ENCODE results near the gene SERPINE2.
A peak's percentile ranks its signal among the peaks of the same experiment; 100 is the strongest.

The SERPINE2 gene

GRCh38 chr2:223935459-223936125 is 103.5 kb downstream of the SERPINE2 start:
- H3K27ac ChIP-seq: no peak overlapping the region

GRCh38 chr2:223934870-223935269 is 104.2 kb downstream of the SERPINE2 start:
- TF ChIP-seq CTCF (conservative IDR thresholded peaks at IDR 0.05) (no peak), ZFX (IDR thresholded peaks at IDR 0.05) (no peak)

More at GRCh38 chr2:223935459-223936125, 103.5 kb downstream of the SERPINE2 start:
- no peak for TF ChIP-seq CTCF (conservative IDR thresholded peaks at IDR 0.05)
- no peak for TF ChIP-seq ZFX (IDR thresholded peaks at IDR 0.05)

DNA sequence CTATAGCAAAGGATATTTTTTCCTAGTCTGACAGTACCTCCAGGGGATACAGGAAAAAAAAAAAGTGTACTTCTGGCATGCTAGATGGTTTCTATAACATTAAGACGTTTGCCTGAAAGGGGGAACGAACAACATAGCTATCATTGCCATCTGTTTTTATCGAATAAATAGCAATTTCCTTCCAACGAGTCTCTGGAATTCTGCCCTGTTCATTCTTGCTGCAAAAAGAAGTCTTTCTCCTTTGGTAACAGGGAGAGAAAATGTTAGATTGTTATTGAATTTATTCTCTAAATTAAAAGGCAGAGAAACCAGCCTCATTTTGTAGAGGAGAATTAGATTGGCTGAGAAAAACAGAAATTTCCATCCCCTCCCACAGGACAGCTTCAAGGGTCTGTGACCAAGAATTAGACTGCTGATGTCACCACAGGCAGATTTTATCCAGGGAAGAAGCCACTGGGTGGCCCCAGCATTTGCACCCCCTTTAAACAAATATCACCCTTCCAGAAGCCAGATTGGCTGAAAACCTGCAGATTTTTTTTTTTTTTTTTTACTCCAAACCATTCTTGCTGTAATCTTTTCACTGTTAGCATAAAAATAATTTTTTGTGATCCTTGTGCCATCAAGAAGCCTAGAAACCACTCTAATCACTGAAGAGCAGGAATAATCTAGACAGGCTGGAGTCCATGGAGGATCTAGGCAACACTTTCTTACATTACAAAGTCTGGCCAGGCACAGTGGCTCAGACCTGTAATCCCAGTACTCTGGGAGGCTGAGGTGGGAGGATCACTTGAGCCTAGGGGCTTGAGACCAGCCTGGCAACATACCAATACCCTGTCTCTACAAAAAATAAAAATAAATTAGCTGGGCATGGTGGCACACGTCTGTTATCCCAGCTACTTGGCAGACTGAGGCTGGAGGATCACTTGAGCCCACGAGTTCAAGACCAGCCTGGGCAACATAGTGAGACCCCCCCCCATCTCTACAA is 106.0 kb downstream of the SERPINE2 start:
- no peak overlapping the region for H3K27ac ChIP-seq
- TF ChIP-seq ZFX (IDR thresholded peaks at IDR 0.05) (no peak), CTCF (conservative IDR thresholded peaks at IDR 0.05) (no peak)

More at GRCh38 chr2:223934870-223935269, 104.2 kb downstream of the SERPINE2 start:
- no peak overlapping the region for H3K27ac ChIP-seq

DNA sequence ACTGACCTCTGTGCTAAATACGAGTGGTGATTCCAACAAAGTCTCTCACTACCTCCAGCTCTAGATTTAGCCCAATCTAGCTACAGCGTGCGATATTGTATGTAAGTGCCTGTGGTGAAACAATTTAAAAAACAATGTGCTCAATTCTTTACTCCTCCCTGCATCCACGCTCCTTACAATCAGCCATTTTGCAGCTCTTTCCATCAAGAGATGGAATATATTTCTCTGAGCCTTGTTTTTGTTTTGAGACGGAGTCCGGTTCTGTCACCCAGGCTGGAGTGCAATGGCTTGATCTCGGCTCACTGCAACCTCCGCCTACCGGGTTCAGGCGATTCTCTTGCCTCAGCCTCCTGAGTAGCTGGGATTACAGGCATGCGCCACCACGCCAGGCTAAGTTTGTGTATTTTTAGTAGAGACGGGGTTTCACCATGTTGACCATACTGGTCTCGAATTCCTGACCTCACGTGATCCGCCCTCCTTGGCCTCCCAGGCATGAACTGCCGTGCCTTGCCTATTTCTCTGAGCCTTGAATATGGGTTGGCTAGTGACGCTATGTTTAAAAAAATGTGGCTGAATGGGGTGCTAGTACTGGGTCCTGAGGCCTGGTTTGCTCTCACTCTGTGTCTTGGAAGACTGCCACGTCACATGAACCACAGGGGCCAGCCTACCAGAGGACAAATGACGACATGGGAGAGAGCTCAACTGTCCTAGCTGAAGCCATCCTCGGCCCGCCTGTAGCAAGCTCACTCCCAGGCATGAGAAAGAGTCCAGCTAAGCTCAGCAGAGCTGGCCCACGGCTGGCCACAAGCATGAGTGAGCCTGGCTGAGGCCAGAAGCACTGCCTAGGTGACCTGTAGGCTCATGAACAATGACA is 108.7 kb downstream of the SERPINE2 start:
- H3K27ac ChIP-seq: peak overlapping the region; percentile 14; the same call in 1 of the 2 replicates
- TF ChIP-seq CTCF (conservative IDR thresholded peaks at IDR 0.05): no peak
- no peak for TF ChIP-seq ZFX (IDR thresholded peaks at IDR 0.05)

GRCh38 chr2:223929571-223930102 is 109.4 kb downstream of the SERPINE2 start:
- no peak for TF ChIP-seq ZFX (IDR thresholded peaks at IDR 0.05)
- no peak for TF ChIP-seq CTCF (conservative IDR thresholded peaks at IDR 0.05)
- H3K27ac ChIP-seq: peak overlapping the region; percentile 56

GRCh38 chr2:223928113-223929006 is 110.7 kb downstream of the SERPINE2 start:
- H3K27ac ChIP-seq: peak overlapping the region; percentile 56; the same call in 1 of the 2 replicates

More at GRCh38 chr2:223928113-223929006, 110.7 kb downstream of the SERPINE2 start:
- TF ChIP-seq CTCF (conservative IDR thresholded peaks at IDR 0.05): no peak
